GM06990 (cell line): ENCODE data around the gene COPE.

Experiments used
- DNase-seq: peaks from one replicate; pipeline ENCODE4 v3.0.0-alpha.2; 2011; ENCODE audit not compliant: insufficient read length; ENCODE audit errors: extremely low read depth
- H3K27me3 ChIP-seq: replicated peaks from 2 replicates; pipeline ENCODE4 v1.6.0; 2011; ENCODE audit warnings: low read length; ENCODE audit not compliant: control insufficient read depth, insufficient read depth
- H3K36me3 ChIP-seq: 2 replicates; pipeline ENCODE4 v1.5.1; 2011; ENCODE audit warnings: low read length; ENCODE audit not compliant: control insufficient read depth, insufficient read depth
- H3K4me3 ChIP-seq: replicated peaks from 2 replicates; pipeline ENCODE4 v1.5.1; 2011; ENCODE audit warnings: low read depth, mild to moderate bottlenecking, control low read depth, low read length
- CTCF ChIP-seq: IDR thresholded peaks from 2 replicates; pipeline ENCODE4 v1.5.1; 2011; ENCODE audit warnings: low read length, control low read depth, mild to moderate bottlenecking, inconsistent platforms; ENCODE audit not compliant: insufficient read depth, poor library complexity, severe bottlenecking

The COPE gene

GRCh38 chr19:18928018-18928805 lies 9.0 kb upstream of the COPE start:
- no peak for TF ChIP-seq CTCF

DNA sequence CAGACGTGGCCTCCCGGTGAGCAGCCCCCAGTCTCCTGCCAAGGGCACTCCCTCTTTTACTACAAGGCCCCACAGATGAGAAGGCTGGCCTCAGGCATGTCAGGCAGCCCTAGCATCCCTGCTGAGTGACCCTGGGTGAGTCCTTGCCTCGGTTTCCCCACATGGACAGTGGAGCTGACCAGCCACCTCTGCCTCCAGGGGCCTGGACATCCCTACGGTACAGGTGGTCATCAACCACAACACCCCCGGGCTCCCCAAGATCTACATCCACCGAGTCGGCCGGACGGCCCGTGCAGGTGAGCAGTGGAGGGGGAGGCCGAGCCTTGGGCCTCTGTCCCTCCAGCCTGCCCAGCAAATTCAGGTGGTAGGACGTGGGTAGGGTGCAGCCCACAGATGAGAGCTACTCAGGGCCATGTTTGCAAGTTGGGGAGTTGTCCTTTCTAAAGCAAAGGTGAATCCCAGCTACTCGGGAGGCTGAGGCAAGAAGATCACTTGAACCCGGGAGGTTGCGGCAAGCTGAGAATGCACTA lies 5.6 kb upstream of the COPE start:
- TF ChIP-seq CTCF: no peak
- peaks cover 38% of the 10 kb centered on the region for H3K36me3 ChIP-seq
- no peak for DNase-seq
- H3K4me3 ChIP-seq: no peak overlapping the region
- H3K27me3 ChIP-seq: no peaks in the 10 kb centered on the region

More at GRCh38 chr19:18928018-18928805, 9.0 kb upstream of the COPE start:
- Histone ChIP-seq H3K27me3 (no peaks in the 10 kb centered on the region), H3K36me3 (peaks cover 25% of the 10 kb centered on the region), H3K4me3 (no peak overlapping the region)
- no peak for DNase-seq

DNA sequence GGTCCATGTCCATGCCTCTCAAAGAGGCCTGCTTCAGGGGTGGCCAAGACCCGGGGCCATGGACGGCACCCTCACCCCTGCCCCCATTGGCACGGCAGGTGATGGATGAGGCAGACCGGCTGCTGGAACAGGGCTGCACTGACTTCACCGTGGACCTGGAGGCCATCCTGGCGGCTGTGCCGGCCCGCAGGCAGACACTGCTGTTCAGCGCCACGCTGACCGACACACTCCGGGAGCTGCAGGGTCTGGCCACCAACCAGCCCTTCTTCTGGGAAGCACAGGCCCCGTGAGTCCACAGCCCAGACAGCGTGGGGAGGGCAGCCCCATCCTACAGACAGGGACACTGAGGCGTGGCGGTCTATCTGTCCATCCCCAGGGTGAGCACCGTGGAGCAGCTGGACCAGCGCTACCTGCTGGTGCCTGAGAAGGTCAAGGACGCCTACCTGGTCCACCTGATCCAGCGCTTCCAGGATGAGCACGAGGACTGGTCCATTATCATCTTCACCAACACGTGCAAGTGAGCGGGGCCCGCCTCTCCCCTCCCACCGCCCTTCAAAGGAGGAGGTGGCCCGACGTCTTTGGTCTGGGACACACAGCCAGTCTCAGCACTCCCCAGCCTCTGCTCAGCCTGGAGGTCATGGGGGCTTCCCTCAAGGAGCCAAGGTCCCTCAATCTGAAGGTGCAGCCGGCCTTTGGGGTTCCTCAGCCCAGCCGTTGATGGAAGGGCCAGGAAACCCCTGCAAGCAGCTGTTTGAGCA lies 3.2 kb upstream of the COPE start:
- no peak for DNase-seq
- H3K4me3 ChIP-seq: no peak overlapping the region
- H3K27me3 ChIP-seq: no peaks in the 10 kb centered on the region
- TF ChIP-seq CTCF: no peak
- H3K36me3 ChIP-seq: peaks cover 31% of the 10 kb centered on the region

GRCh38 chr19:18921593-18921992 lies 2.4 kb upstream of the COPE start:
- TF ChIP-seq CTCF: no peak
- H3K4me3 ChIP-seq: no peak overlapping the region
- no peaks in the 10 kb centered on the region for H3K27me3 ChIP-seq
- DNase-seq: no peak
- peaks cover 31% of the 10 kb centered on the region for H3K36me3 ChIP-seq

DNA sequence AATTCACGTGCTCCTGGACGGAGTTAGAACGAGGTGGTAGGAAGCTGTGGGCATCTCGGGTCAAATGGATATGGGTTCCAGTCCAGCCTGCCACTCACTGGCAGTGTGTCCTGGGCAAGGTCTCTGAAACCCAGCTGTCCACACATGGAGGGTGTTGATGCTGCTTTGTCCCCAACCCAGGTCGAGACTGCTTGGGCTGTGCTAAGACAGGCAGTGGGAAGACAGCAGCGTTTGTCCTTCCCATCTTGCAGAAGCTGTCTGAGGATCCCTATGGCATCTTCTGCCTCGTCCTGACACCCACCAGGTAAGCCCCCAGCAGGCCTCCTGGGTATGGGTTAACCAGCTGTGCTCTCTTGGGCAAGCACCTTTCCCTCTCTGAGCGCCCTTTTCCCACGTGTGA lies 1.2 kb upstream of the COPE start:
- no peak for TF ChIP-seq CTCF
- peak overlapping the region; percentile 79 for H3K4me3 ChIP-seq
- DNase-seq: no peak
- H3K27me3 ChIP-seq: no peaks in the 10 kb centered on the region
- H3K36me3 ChIP-seq: peaks cover 23% of the 10 kb centered on the region
